ENCODE results near the gene FAF2. TPM values are rescaled to one million over a fixed set of nuclear protein-coding genes. Genes with fewer than 3 reads are reported as not detected.
"Not testable (repeated sequence)": the region's sequence is repeated elsewhere in the genome, so short reads cannot be mapped to it uniquely, and the experiment has no call there.

The FAF2 gene
- total and polyA plus RNA-seq, 4 donors: 38.0 to 50.9 (median 41.9) TPM

- Histone ChIP-seq H3K4me3 (ENCODE audit: low read depth, low read length) (no peak overlapping the region), H3K9me3 (ENCODE audit: control insufficient read depth, insufficient read depth, low read length) (no peaks in the 10 kb centered on the region), H3K36me3 (ENCODE audit: control insufficient read depth, insufficient read depth, low read length) (peaks cover 7% of the 10 kb centered on the region), H3K27ac (ENCODE audit: low read depth, low read length) (no peak overlapping the region), H3K27me3 (ENCODE audit: control insufficient read depth, insufficient read depth, low read length) (no peaks in the 10 kb centered on the region), H3K4me1 (ENCODE audit: control insufficient read depth, insufficient read depth, low read length) (peaks cover 27% of the 10 kb centered on the region)
- WGBS (ENCODE audit: insufficient coverage): 81% methylated on average over 10 of the region's 13 CpGs
- no peak for DNase-seq (ENCODE audit: low read depth in 4 of 6, low spot score in 6 of 6)
Observed at GRCh38 chr5:176545737-176546509, 97.7 kb downstream of the FAF2 start.

GRCh38 chr5:176547802-176548201 lies 99.6 kb downstream of the FAF2 start:
- H3K27me3 ChIP-seq (ENCODE audit: control insufficient read depth, insufficient read depth, low read length): no peaks in the 10 kb centered on the region
- DNase-seq (ENCODE audit: low read depth in 4 of 6, low spot score in 6 of 6): no peak
- WGBS (ENCODE audit: insufficient coverage): 76% methylated on average over 3 of the region's 8 CpGs

GRCh38 chr5:176548967-176549444 lies 100.8 kb downstream of the FAF2 start, which contains the start of gene CDHR2:
CDHR2 (plus strand) TSS chr5:176549342; CDS start chr5:176565353, 16,011 bp downstream.
- Histone ChIP-seq H3K27ac (ENCODE audit: low read depth, low read length) (no peak within 1 kb of the TSS), H3K27me3 (ENCODE audit: control insufficient read depth, insufficient read depth, low read length) (no peaks in the 10 kb centered on the region)
- 75% methylated on average over 15 of the region's 18 CpGs for WGBS (ENCODE audit: insufficient coverage)

More at GRCh38 chr5:176547802-176548201, 99.6 kb downstream of the FAF2 start:
- Histone ChIP-seq H3K36me3 (ENCODE audit: control insufficient read depth, insufficient read depth, low read length) (no peaks in the 10 kb centered on the region), H3K9me3 (ENCODE audit: control insufficient read depth, insufficient read depth, low read length) (no peaks in the 10 kb centered on the region), H3K27ac (ENCODE audit: low read depth, low read length) (no peak overlapping the region), H3K4me1 (ENCODE audit: control insufficient read depth, insufficient read depth, low read length) (peaks cover 12% of the 10 kb centered on the region), H3K4me3 (ENCODE audit: low read depth, low read length) (no peak overlapping the region)

DNA sequence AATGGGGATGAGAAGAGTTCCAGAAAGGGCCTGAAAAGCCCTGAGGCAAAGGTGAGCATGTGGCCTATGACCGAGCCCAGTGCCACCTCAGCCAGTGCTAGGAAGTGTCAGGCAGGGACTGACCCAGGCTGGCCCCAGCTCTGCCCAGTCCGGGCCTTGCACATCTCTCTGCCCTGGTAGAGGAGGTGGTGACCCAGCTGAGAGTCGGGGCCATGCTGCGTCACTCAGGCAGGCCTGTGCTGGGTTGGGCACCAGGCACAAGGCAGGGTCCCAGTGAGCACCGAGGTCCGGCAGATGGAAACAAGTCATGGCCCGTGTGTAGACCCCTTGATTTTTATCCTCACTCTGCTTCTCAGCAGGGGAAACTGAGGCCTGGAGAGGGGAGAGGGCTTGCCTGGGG lies 101.7 kb downstream of the FAF2 start:
- H3K4me3 ChIP-seq (ENCODE audit: low read depth, low read length): no peak overlapping the region
- peaks cover 7% of the 10 kb centered on the region for H3K4me1 ChIP-seq (ENCODE audit: control insufficient read depth, insufficient read depth, low read length)
- WGBS (ENCODE audit: insufficient coverage): 78% methylated on average over 4 of the region's 7 CpGs
- H3K36me3 ChIP-seq (ENCODE audit: control insufficient read depth, insufficient read depth, low read length): no peaks in the 10 kb centered on the region
- no peak overlapping the region for H3K27ac ChIP-seq (ENCODE audit: low read depth, low read length)
- H3K9me3 ChIP-seq (ENCODE audit: control insufficient read depth, insufficient read depth, low read length): no peaks in the 10 kb centered on the region
- no peaks in the 10 kb centered on the region for H3K27me3 ChIP-seq (ENCODE audit: control insufficient read depth, insufficient read depth, low read length)
- DNase-seq (ENCODE audit: low read depth in 4 of 6, low spot score in 6 of 6): no peak

More at GRCh38 chr5:176548967-176549444, 100.8 kb downstream of the FAF2 start, which contains the start of gene CDHR2:
- peaks cover 10% of the 10 kb centered on the region for H3K4me1 ChIP-seq (ENCODE audit: control insufficient read depth, insufficient read depth, low read length)
- no peaks in the 10 kb centered on the region for H3K36me3 ChIP-seq (ENCODE audit: control insufficient read depth, insufficient read depth, low read length)
- DNase-seq (ENCODE audit: low read depth in 4 of 6, low spot score in 6 of 6): no peak
- H3K4me3 ChIP-seq (ENCODE audit: low read depth, low read length): no peak within 1 kb of the TSS
- no peaks in the 10 kb centered on the region for H3K9me3 ChIP-seq (ENCODE audit: control insufficient read depth, insufficient read depth, low read length)

GRCh38 chr5:176550275-176550831 lies 102.2 kb downstream of the FAF2 start:
- WGBS (ENCODE audit: insufficient coverage): 87% methylated on average over 15 of the region's 16 CpGs
- H3K27me3 ChIP-seq (ENCODE audit: control insufficient read depth, insufficient read depth, low read length): no peaks in the 10 kb centered on the region

GRCh38 chr5:176550937-176551336 lies 102.8 kb downstream of the FAF2 start:
- not testable (repeated sequence) for H3K36me3 ChIP-seq (ENCODE audit: control insufficient read depth, insufficient read depth, low read length); H3K9me3 ChIP-seq (ENCODE audit: control insufficient read depth, insufficient read depth, low read length); H3K4me3 ChIP-seq (ENCODE audit: low read depth, low read length); H3K4me1 ChIP-seq (ENCODE audit: control insufficient read depth, insufficient read depth, low read length); H3K27me3 ChIP-seq (ENCODE audit: control insufficient read depth, insufficient read depth, low read length); H3K27ac ChIP-seq (ENCODE audit: low read depth, low read length); DNase-seq (ENCODE audit: low read depth in 4 of 6, low spot score in 6 of 6)
- WGBS (ENCODE audit: insufficient coverage): 87% methylated on average over 9 of the region's 11 CpGs

More at GRCh38 chr5:176550275-176550831, 102.2 kb downstream of the FAF2 start:
- Histone ChIP-seq H3K36me3 (ENCODE audit: control insufficient read depth, insufficient read depth, low read length) (no peaks in the 10 kb centered on the region), H3K9me3 (ENCODE audit: control insufficient read depth, insufficient read depth, low read length) (no peaks in the 10 kb centered on the region), H3K4me1 (ENCODE audit: control insufficient read depth, insufficient read depth, low read length) (peaks cover 7% of the 10 kb centered on the region), H3K4me3 (ENCODE audit: low read depth, low read length) (no peak overlapping the region), H3K27ac (ENCODE audit: low read depth, low read length) (no peak overlapping the region)
- no peak for DNase-seq (ENCODE audit: low read depth in 4 of 6, low spot score in 6 of 6)

GRCh38 chr5:176552332-176552869 lies 104.2 kb downstream of the FAF2 start:
- H3K27ac ChIP-seq (ENCODE audit: low read depth, low read length): no peak overlapping the region
- no peak for DNase-seq (ENCODE audit: low read depth in 4 of 6, low spot score in 6 of 6)
- no peaks in the 10 kb centered on the region for H3K9me3 ChIP-seq (ENCODE audit: control insufficient read depth, insufficient read depth, low read length)
- H3K27me3 ChIP-seq (ENCODE audit: control insufficient read depth, insufficient read depth, low read length): no peaks in the 10 kb centered on the region
- 84% methylated on average over 11 of the region's 11 CpGs for WGBS (ENCODE audit: insufficient coverage)
- no peak overlapping the region for H3K4me3 ChIP-seq (ENCODE audit: low read depth, low read length)
- peaks cover 7% of the 10 kb centered on the region for H3K4me1 ChIP-seq (ENCODE audit: control insufficient read depth, insufficient read depth, low read length)
- H3K36me3 ChIP-seq (ENCODE audit: control insufficient read depth, insufficient read depth, low read length): no peaks in the 10 kb centered on the region

GRCh38 chr5:176553260-176554085 lies 105.3 kb downstream of the FAF2 start:
- H3K4me1 ChIP-seq (ENCODE audit: control insufficient read depth, insufficient read depth, low read length): peaks cover 7% of the 10 kb centered on the region
- no peak for DNase-seq (ENCODE audit: low read depth in 4 of 6, low spot score in 6 of 6)
- H3K27ac ChIP-seq (ENCODE audit: low read depth, low read length): no peak overlapping the region
- no peak overlapping the region for H3K4me3 ChIP-seq (ENCODE audit: low read depth, low read length)
- 69% methylated on average over 17 of the region's 18 CpGs for WGBS (ENCODE audit: insufficient coverage)
- H3K9me3 ChIP-seq (ENCODE audit: control insufficient read depth, insufficient read depth, low read length): no peaks in the 10 kb centered on the region
- no peaks in the 10 kb centered on the region for H3K36me3 ChIP-seq (ENCODE audit: control insufficient read depth, insufficient read depth, low read length)
- no peaks in the 10 kb centered on the region for H3K27me3 ChIP-seq (ENCODE audit: control insufficient read depth, insufficient read depth, low read length)

- no peaks in the 10 kb centered on the region for H3K36me3 ChIP-seq (ENCODE audit: control insufficient read depth, insufficient read depth, low read length)
- H3K27me3 ChIP-seq (ENCODE audit: control insufficient read depth, insufficient read depth, low read length): no peaks in the 10 kb centered on the region
- H3K27ac ChIP-seq (ENCODE audit: low read depth, low read length): no peak overlapping the region
- H3K4me1 ChIP-seq (ENCODE audit: control insufficient read depth, insufficient read depth, low read length): peaks cover 7% of the 10 kb centered on the region
- H3K4me3 ChIP-seq (ENCODE audit: low read depth, low read length): no peak overlapping the region
- no peaks in the 10 kb centered on the region for H3K9me3 ChIP-seq (ENCODE audit: control insufficient read depth, insufficient read depth, low read length)
- no peak for DNase-seq (ENCODE audit: low read depth in 4 of 6, low spot score in 6 of 6)
- 93% methylated on average over 9 of the region's 13 CpGs for WGBS (ENCODE audit: insufficient coverage)
Observed at GRCh38 chr5:176557846-176558245, 109.7 kb downstream of the FAF2 start.

Data from spinal cord (tissue), 10 donors.